Endodermal cell (in vitro differentiated cells): ENCODE results near the gene WNT9B. TPM values are rescaled to one million over a fixed set of nuclear protein-coding genes. Genes with fewer than 3 reads are reported as not detected.

ENCODE experiments used
- DNase-seq: peaks from one replicate; pipeline ENCODE4 v3.0.0-alpha.2; 2017
- H3K27ac ChIP-seq: 2 replicates; pipeline ENCODE4 v1.5.1; 2013; ENCODE audit warnings: mild to moderate bottlenecking, low read depth, low read length, moderate library complexity
- H3K27me3 ChIP-seq: 2 replicates; pipeline ENCODE4 v1.6.1; 2013; ENCODE audit warnings: mild to moderate bottlenecking, low read length, moderate library complexity; ENCODE audit not compliant: insufficient read depth, control insufficient read depth, poor library complexity, severe bottlenecking
- H3K36me3 ChIP-seq: 2 replicates; pipeline ENCODE4 v1.7.0; 2013; ENCODE audit warnings: mild to moderate bottlenecking, low read length, moderate library complexity; ENCODE audit not compliant: control insufficient read depth, insufficient read depth
- H3K4me1 ChIP-seq: one replicate; pipeline ENCODE4 v1.7.0; 2013; ENCODE audit warnings: low read length; ENCODE audit not compliant: control insufficient read depth, insufficient read depth
- H3K4me3 ChIP-seq: 2 replicates; pipeline ENCODE4 v1.5.1; 2013; ENCODE audit warnings: mild to moderate bottlenecking, low read length, moderate library complexity
- H3K9ac ChIP-seq: 2 replicates; pipeline ENCODE4 v1.6.1; 2013; ENCODE audit warnings: mild to moderate bottlenecking, low read length, moderate library complexity; ENCODE audit not compliant: poor library complexity, severe bottlenecking; ENCODE audit errors: extremely low read depth
- H3K9me3 ChIP-seq: 2 replicates; pipeline ENCODE4 v1.6.1; 2013; ENCODE audit warnings: mild to moderate bottlenecking, low read length, moderate library complexity; ENCODE audit not compliant: control insufficient read depth
- H3K27ac Mint-ChIP-seq: 2 replicates; pipeline ENCODE4 v1.8.0; 2020; ENCODE audit warnings: mixed read lengths
- H3K27me3 Mint-ChIP-seq: 2 replicates; pipeline ENCODE4 v1.8.0; 2021; ENCODE audit warnings: mild to moderate bottlenecking, mixed read lengths; ENCODE audit not compliant: insufficient read depth
- H3K36me3 Mint-ChIP-seq: 2 replicates; pipeline ENCODE4 v1.8.0; 2020; ENCODE audit warnings: low read depth, mixed read lengths
- H3K4me1 Mint-ChIP-seq: 2 replicates; pipeline ENCODE4 v1.8.0; 2020; ENCODE audit warnings: mixed read lengths
- H3K4me3 Mint-ChIP-seq: 2 replicates; pipeline ENCODE4 v1.8.0; 2020; ENCODE audit warnings: mild to moderate bottlenecking, moderate library complexity, mixed read lengths
- H3K9me3 Mint-ChIP-seq: 2 replicates; pipeline ENCODE4 v1.8.0; 2020; ENCODE audit warnings: mild to moderate bottlenecking, mixed read lengths
- WGBS, 2 experiments: methylation state at CpG; one replicate each; pipeline versions ENCODE4 v1.1.5 to v1.1.7; 2013; ENCODE audit warnings: missing lambda C conversion rate in 2 of 2, mixed read lengths in 1 of 2; ENCODE audit not compliant: insufficient coverage in 1 of 2, insufficient read length in 1 of 2; 5-methylcytosine and 5-hydroxymethylcytosine counted together
- total RNA-seq, 2 donors: library from RNA; stranded (reverse); fragmentation: NEBNext Ultra II Directional in 1 of 2; extraction: Animal tissue kit (Norgen Biotek cat#: 25700) in 1 of 2; gene quantifications; 2 replicates in 1 of 2; 3 replicates in 1 of 2; pipeline ENCODE4 v1.2.1, GENCODE V29; 2021
- TF ChIP-seq, protein P1 (sequence below): fragments of 200-600 bp; sonication (generic); conservative IDR thresholded peaks from 2 replicates; pipeline ENCODE4 v1.5.0; 2021; ENCODE audit warnings: antibody characterized with exemption, mild to moderate bottlenecking

The WNT9B gene
- total RNA-seq, 2 donors from 2014 or later: 0.33 TPM; not detected in 1

- Mint-ChIP-seq H3K4me3 (no peak overlapping the region), H3K27ac (no peak overlapping the region), H3K27me3 (peaks cover 40% of the 10 kb centered on the region), H3K9me3 (peaks cover 17% of the 10 kb centered on the region), H3K36me3 (peaks cover 2% of the 10 kb centered on the region), H3K4me1 (no peaks in the 10 kb centered on the region)
- no peaks in the 10 kb centered on the region for H3K4me1 ChIP-seq
- TF ChIP-seq, protein P1, sequence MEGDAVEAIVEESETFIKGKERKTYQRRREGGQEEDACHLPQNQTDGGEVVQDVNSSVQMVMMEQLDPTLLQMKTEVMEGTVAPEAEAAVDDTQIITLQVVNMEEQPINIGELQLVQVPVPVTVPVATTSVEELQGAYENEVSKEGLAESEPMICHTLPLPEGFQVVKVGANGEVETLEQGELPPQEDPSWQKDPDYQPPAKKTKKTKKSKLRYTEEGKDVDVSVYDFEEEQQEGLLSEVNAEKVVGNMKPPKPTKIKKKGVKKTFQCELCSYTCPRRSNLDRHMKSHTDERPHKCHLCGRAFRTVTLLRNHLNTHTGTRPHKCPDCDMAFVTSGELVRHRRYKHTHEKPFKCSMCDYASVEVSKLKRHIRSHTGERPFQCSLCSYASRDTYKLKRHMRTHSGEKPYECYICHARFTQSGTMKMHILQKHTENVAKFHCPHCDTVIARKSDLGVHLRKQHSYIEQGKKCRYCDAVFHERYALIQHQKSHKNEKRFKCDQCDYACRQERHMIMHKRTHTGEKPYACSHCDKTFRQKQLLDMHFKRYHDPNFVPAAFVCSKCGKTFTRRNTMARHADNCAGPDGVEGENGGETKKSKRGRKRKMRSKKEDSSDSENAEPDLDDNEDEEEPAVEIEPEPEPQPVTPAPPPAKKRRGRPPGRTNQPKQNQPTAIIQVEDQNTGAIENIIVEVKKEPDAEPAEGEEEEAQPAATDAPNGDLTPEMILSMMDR: peak; percentile 98
- no peak overlapping the region for H3K27ac ChIP-seq
- DNase-seq: peak; percentile 92
- H3K9ac ChIP-seq: no peak overlapping the region
- peaks cover 11% of the 10 kb centered on the region for H3K9me3 ChIP-seq
- peaks cover 21% of the 10 kb centered on the region for H3K27me3 ChIP-seq
- no peak overlapping the region for H3K4me3 ChIP-seq
- H3K36me3 ChIP-seq: no peaks in the 10 kb centered on the region
- WGBS, 2 experiments: 23 to 54% methylated on average over 8 to 42 of the region's 43 CpGs
Observed at GRCh38 chr17:46841561-46842379, 9.6 kb upstream of the WNT9B start.

DNA sequence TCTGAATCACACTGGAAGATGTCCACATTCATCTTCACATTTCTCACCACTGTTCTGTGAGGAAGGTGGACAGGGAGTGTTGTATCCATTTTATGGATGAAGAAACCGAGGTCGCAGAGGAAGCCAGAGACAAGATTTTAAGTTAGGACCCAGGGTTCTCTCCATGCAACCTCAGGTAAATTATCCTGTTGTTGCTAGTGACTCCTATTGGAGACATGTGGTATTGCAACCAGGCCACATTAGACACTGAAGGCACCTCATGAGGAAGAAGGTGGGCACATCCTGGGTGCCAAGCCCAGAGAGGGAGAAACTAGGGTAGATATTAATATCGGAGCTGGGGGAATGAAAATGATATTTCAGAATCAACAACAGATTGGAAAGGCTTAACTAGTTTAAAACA is 8.5 kb upstream of the WNT9B start:
- DNase-seq: peak; percentile 66
- no peak overlapping the region for H3K4me3 Mint-ChIP-seq
- WGBS, 2 experiments: 92 to 100% methylated on average over 2 of the region's 3 CpGs
- peaks cover 50% of the 10 kb centered on the region for H3K27me3 Mint-ChIP-seq
- H3K9me3 Mint-ChIP-seq: peaks cover 17% of the 10 kb centered on the region
- H3K36me3 Mint-ChIP-seq: peaks cover 2% of the 10 kb centered on the region
- Histone ChIP-seq H3K9me3 (peaks cover 11% of the 10 kb centered on the region), H3K36me3 (no peaks in the 10 kb centered on the region), H3K9ac (no peak overlapping the region), H3K27me3 (peaks cover 32% of the 10 kb centered on the region), H3K4me3 (no peak overlapping the region), H3K27ac (no peak overlapping the region), H3K4me1 (no peaks in the 10 kb centered on the region)
- H3K27ac Mint-ChIP-seq: no peak overlapping the region
- TF ChIP-seq, protein P1: peak; percentile 78
- no peaks in the 10 kb centered on the region for H3K4me1 Mint-ChIP-seq

DNA sequence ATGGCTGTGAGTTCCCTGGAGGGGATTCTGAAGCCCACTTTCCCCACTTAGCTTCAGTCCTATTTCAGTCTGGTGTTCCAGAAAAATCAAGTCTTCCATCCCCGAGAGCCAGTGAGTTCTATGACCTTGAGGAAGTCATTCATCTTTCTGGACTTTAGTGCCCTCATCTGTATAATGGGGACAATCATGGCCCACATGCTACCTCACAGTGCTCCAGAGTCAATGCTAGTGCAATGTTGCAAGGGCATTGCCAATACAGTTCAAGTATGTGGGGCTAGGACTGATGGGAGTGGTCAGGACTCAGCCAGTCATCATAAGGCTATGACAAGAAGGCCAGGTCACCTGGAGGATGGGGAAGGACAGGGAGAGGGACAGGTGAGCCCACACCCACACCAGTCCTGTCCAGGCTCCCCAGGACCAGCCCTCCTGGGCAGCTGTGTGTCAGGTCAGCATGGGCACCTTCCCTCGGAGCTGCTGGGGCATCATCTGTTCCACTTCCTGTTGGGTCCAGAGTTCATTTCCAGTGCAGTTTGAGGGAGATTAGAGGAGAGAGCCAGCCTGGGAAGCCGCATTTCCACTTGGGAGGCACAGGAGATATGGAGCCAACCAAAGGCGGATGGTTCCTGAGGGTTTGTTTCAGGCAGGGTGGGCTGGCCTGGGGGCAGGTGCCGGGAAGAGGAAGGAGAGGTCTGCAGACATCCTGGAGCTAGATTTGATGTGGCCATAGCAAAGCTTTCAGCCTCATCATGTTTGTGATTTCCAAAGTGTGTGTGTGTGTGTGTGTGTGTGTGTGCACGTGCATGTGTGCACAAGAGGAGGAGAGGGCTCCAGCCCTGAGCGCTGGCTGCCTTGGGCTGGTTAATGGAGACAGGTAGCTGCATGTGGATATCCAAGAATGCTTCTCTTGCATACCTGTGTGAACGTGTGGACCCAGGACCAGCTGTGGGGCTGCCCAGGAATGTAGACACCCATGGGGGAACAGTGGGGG is 3.9 kb upstream of the WNT9B start:
- no peak overlapping the region for H3K27ac Mint-ChIP-seq
- WGBS, 2 experiments: 80 to 87% methylated on average over 5 to 8 of the region's 8 CpGs

More for the DNA sequence above, 3.9 kb upstream of the WNT9B start:
- Histone ChIP-seq H3K4me3 (no peak overlapping the region), H3K4me1 (no peaks in the 10 kb centered on the region), H3K9me3 (peaks cover 10% of the 10 kb centered on the region), H3K27me3 (peaks cover 55% of the 10 kb centered on the region), H3K27ac (no peak overlapping the region), H3K36me3 (no peaks in the 10 kb centered on the region), H3K9ac (no peak overlapping the region)
- peaks cover 67% of the 10 kb centered on the region for H3K27me3 Mint-ChIP-seq
- H3K36me3 Mint-ChIP-seq: peaks cover 2% of the 10 kb centered on the region
- H3K9me3 Mint-ChIP-seq: peaks cover 11% of the 10 kb centered on the region
- peak; percentile 45 for DNase-seq
- TF ChIP-seq, protein P1: no peak
- no peak overlapping the region for H3K4me3 Mint-ChIP-seq
- peaks cover 4% of the 10 kb centered on the region for H3K4me1 Mint-ChIP-seq
